Fibroblast of lung (primary cell): ENCODE results near the gene CCDC86.

Source experiments
- CTCF ChIP-seq, 2 donors: IDR thresholded peaks in 1 of 2; conservative IDR thresholded peaks in 1 of 2; 1 replicate in 1 of 2; 2 replicates in 1 of 2; pipeline ENCODE4 v1.5.1; 2011 to 2012; ENCODE audit warnings: low read length in 2 of 2, control low read depth in 1 of 2, inconsistent platforms in 1 of 2, low read depth in 1 of 2, mild to moderate bottlenecking in 1 of 2
- EZH2 ChIP-seq: IDR thresholded peaks from 2 replicates; pipeline ENCODE4 v1.5.1; 2012; ENCODE audit warnings: low read length, control low read depth, mild to moderate bottlenecking; ENCODE audit errors: missing control alignments

GRCh38 chr11:60863550-60864521 is 21.9 kb downstream of the CCDC86 start:
- TF ChIP-seq CTCF (conservative IDR thresholded peaks at IDR 0.05 in 1 of 2, IDR thresholded peaks at IDR 0.05 in 1 of 2; ENCODE audit: low read depth in 1 of 2, low read length in 2 of 2) = no peak
- TF ChIP-seq EZH2 = no peak
